Measurements from ENCODE around the gene LSAMP.
"Not testable (repeated sequence)": the region's sequence is repeated elsewhere in the genome, so short reads cannot be mapped to it uniquely, and the experiment has no call there.

The LSAMP gene

DNA sequence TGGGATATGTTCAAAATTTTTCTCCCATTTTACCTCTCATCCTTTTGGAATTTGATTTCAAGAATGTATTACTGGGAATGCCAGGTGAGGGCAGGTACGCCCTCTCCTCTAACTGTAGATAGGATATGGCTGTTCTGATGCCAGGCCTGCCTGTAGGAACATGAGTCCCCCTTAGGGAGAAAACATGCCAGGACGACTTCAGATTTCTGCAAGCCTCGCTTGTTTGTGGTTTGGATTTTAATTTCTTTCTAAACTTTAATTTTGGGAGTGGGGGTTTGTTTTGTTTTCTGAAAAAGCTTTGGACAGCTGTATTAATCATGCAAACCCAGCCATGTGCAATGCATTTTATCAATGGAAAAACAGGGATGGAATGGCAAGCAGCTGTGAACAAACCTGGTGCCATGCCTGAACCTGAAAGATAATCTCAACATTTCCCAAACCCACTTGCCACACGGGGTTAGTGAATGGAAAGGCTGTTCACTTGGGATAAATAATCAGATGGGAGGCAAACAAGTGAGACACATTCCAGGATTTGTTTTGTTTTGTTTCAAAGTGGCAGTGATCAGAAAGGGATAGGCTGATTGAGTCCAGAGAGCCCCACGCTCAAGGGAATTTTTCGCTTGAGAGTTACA is 614.4 kb downstream of the LSAMP start:
- FAIRE-seq (no peak), DNase-seq (ENCODE audit: insufficient read length, low spot score) (no peak)

DNA sequence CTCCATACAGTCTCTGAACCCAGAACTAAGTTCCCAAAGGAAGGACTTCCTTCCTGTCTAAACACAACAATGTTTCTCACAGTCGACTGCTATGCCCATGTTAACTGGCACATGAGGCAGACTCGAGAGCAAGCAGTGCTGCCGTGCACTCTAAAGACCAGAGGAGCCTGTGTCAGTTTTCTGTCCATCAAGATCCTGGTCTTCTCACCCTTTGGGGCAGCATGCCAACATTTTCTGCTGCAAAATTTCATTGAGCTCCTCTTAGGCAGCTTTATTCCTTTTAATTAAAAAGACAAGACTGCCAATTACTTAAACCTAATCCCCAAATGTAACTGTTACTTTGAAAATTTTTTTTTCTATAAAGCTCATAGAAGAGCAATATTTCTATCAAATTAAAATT is 616.9 kb downstream of the LSAMP start:
- DNase-seq (ENCODE audit: insufficient read length, low spot score) (no peak), FAIRE-seq (no peak)

DNA sequence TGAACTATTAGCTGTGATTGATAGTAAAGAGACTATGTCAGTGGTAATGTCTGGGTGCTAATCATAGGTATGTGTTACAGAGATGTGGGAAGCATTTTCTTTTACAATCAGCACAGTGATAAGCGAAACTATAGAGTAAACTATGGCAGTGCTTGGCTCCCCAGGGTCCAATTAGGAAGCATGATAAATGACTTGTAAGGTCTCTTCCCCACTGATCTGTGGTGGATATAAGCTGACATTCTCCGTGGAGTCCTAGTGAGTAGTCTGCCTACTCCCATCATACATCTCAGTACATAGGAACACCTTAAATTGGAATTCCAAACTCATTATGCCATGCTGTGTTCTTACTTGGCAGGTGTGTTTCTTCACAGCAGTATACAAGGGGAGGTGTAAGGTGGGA is 617.8 kb downstream of the LSAMP start:
- FAIRE-seq, result no peak
- no peak for DNase-seq (ENCODE audit: insufficient read length, low spot score)

DNA sequence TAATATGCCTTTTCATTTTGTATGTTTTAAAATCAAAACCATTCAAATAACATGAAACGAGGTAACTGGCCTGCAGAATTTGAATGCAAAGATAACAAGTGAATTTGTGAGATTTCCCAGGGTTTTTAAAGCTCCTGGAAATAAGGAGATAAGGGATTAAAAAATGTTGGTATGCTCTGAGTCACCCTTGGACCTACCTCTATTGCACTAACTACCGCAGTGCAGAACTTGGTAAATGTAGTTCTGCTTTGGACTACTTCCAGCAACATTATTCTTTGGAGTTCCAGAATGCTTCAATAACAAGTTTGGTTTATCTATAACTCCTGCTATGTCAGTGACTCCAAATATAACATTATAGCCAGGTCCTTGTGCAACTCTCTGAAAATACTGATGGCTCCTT is 620.2 kb downstream of the LSAMP start:
- DNase-seq (ENCODE audit: insufficient read length, low spot score) (no peak), FAIRE-seq (no peak)

DNA sequence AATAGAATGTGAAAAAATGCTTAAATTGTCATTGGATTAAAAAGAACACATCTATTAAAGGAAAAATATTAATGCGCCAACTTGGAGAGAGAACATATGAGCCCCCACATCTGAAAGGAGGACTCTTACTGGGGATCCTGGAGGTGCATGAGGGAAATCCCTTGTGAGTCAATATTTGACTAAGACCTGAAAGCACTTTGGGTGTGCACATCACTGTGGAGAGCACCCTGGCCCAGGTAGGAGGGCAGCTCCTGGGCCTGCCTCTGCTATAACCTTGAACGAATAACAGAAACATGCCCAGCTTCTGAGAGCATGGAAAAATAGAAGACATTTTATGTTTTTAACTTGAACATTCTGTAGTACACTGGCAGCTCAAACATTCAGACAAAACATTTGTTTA is 622.2 kb downstream of the LSAMP start:
- FAIRE-seq, result no peak
- DNase-seq (ENCODE audit: insufficient read length, low spot score), result no peak

DNA sequence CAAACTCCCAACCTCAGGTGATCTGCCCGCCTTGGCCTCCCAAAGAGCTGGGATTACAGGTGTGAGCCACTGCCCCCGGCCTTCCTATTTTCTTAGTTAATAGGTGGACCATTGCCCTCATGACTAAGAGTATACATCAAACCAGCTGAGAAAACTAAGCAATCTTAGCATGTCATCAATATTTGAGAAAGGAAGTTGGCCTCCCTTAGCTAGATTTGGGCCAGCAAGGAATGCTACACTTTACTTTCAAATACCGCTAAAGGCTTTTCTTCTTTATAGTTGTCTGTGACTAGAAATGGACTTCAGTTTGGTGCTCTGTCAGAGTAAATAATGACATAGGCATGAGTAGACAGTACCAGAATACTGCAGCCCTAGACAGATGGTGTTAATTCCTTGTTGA is 622.7 kb downstream of the LSAMP start:
- DNase-seq (ENCODE audit: insufficient read length, low spot score), result no peak
- FAIRE-seq, result no peak

DNA sequence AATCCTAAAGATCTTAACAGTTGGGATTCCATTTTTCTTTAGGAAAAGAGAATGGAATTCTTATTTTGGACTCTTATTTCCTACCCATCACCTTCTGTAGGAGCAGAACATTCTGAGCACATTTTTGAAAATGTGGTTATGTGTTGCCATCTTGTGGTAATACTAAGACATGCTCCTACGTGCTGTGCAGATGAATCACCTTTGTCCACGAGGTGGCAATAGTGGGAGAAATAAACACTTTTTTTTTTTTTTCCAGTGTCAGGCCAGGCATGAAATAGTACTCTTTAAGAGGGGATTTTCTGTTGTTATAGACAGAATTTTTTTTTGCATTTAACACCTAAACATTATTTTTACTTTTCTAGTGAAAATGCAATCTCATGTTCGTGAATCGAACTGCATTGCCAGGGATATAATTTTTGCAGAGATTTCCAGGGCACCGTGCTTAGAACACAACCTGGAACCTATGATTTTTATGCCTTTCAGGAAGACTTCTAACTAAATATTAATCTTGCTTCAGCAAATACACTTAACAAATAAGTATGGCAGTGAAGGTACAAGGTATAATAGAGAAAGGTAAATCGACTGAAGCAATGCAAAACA is 625.4 kb downstream of the LSAMP start:
- peak; percentile 35 for DNase-seq (ENCODE audit: insufficient read length, low spot score)
- peak; percentile 99 for FAIRE-seq

DNA sequence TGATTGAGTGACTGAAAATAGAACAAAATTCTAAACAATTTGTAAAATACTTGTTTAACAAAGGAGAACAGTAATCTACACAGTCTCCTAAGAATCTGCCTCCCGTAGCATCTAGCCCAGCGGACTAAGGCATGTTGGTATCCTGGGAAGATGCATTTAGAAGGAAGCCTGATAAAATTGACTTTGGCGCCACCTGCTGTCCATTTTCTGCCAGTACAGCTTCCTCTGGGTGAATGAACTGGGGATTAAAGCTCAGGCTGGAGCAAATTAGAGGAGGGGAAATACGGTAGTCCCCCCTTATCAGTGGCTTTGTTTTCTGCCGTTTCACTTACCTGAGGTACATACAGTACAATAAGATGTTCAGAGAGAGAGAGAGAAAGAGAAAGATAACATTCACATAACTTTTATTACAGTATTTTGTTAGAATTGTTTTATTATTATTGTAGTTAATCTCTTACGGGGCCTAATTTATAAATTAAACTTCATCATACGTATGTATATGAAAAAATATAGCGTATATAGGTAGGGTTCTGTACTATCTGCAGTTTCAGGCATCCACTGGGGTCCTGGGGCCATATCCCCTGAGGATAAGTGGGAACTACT is 630.4 kb downstream of the LSAMP start:
- FAIRE-seq, result peak; percentile 91

DNA sequence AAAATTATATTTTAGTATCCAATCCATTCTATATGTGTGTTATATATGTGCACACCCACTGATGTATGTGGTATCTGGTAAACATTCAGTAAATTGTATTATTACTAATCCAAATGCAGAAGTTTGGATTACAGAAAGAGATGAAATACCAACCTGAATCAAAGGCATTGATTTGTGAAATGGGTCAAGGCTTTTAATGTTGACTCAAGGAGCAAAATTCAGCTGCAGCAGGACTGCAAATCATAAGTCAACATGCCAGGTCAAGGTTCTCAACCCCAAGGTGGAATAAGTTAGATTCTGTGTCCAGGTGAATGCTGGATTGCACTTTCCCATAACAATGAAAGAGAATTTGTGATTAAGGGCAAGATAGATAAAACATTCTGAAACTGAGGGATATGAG is 631.3 kb downstream of the LSAMP start:
- FAIRE-seq, result no peak
- DNase-seq (ENCODE audit: insufficient read length, low spot score), result no peak

More for the DNA sequence above, 630.4 kb downstream of the LSAMP start:
- peak; percentile 41 for DNase-seq (ENCODE audit: insufficient read length, low spot score)

DNA sequence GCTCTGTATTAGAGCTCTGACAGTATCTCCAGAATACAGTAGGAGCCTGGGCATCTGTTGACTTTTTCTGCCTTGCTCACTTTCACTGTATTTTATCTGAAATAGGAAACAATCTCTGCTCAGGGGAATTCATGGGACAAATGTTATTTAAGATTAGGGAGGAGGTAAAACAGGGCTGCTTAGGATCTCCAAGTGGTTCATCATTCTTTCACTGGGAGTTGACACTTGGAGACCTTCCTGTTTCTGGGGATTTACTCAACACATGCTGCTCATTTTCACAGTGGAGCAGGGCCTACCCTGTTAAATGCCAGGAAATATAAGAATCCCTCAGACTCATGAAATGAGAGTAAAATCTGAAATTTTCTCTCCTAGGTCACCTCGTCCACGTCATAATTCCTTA is 636.5 kb downstream of the LSAMP start:
- DNase-seq (ENCODE audit: insufficient read length, low spot score) (no peak), FAIRE-seq (no peak)

DNA sequence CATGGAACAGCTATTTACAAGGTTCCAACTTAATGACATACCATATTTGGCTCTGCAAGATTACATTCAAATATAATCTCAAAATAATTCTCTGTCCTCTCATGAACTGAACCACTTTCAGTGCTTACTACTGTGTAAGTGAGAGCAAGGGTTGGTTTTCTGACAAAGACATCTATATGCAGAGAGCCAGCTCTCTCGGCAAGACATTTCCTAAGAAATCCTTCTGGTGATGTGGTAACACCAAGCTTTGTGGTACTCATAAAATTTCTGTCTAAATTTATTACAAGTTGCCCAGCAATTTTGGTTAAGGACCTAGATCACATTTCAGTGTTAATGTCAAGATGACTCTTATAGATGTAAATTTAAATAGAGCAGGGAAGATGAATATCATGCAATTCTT is 637.0 kb downstream of the LSAMP start:
- DNase-seq (ENCODE audit: insufficient read length, low spot score), result no peak
- FAIRE-seq, result no peak

DNA sequence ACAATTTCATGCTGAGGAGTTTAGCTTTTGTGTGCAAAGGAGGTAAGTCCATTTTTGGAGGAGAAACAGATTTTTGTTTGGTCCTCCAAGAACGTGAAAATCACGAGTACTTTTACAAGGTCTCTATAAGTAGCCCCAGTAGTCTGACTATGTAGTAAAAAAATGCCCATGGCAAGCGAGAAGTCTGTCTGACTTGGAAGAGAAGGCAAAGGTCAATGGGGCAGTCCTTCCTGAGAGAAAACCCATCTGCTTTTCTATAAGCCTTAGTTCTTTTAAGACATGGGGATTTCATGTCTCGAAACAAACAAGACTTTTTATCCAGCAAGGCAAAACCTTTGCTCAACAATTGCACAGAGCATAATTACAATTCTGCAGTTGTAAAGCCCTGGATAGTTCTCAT is 638.8 kb downstream of the LSAMP start:
- FAIRE-seq (no peak), DNase-seq (ENCODE audit: insufficient read length, low spot score) (no peak)

DNA sequence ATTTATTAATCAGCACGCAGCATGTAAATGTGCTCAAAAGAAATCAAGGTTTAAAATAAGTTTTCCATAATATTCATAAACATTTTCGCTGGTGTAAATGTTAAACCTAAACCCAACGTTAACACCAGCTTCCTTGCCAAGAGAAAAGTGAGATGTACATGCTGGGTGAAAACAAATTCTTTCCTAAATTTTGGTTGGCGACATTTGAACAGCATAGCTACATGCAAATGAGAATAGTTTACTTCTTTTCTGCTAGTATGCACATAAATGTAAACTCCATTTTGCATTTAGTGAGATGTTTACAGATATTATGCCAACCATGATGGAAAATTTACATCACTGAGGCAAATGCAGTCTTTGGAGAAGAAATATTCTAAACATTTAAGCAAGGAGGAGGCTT is 639.8 kb downstream of the LSAMP start:
- FAIRE-seq (no peak), DNase-seq (ENCODE audit: insufficient read length, low spot score) (no peak)

DNA sequence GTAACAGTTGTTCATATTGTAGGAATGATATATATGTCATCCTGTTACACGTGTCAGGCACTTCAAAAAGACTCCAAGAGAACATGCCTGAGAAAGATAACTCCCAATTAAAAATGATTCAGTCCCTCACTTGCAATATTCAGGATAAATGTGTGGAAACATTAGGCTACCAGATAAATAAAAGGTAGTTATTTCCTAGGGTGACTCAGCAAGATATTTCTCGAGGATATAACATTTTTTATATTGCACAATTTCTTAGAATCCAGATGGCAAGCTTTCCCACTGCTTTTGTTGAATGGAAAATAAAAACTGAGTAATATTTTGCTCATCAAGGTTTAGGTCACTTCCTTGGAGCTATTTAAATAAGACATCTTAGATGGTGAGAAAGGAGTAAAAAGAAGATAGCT is 640.6 kb downstream of the LSAMP start:
- DNase-seq (ENCODE audit: insufficient read length, low spot score), result no peak
- FAIRE-seq, result no peak

DNA sequence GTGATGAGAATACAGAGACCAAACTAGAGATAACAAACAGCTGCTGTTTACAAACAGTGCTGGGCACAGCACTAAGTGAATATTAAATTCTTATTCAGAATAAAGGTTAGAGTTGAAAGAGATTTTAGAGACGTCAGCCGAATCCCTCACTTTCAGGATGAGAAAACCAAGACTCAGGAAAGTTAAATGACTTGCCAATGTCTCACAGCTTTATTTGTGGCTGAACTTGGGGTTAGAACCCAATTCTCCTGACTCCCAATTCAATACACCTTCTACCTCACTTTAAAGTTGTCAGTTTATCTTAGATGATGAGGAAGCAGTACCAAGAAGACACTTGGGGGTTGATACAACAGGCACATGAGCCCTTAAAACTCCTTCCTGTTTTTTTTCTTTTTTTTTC is 641.1 kb downstream of the LSAMP start:
- no peak for FAIRE-seq
- no peak for DNase-seq (ENCODE audit: insufficient read length, low spot score)

DNA sequence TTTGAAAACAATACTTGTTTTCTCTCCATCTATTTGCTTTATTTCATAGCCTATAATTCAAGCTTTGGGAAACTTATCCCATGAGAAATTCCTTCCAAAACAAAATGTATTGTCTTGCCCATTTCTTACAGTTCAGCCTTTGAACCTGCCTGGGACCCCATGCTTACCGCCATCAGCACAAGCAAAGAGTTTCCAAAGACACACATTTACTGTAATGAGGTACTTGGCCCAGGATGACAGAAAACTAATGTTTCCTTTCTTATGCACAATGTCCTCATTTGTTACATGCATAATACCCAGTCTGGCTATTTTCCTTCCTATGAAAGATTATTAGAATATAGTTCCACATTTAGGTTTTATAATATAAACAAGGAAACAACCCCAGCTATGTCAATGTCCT is 641.6 kb downstream of the LSAMP start:
- no peak for DNase-seq (ENCODE audit: insufficient read length, low spot score)
- FAIRE-seq, result no peak

DNA sequence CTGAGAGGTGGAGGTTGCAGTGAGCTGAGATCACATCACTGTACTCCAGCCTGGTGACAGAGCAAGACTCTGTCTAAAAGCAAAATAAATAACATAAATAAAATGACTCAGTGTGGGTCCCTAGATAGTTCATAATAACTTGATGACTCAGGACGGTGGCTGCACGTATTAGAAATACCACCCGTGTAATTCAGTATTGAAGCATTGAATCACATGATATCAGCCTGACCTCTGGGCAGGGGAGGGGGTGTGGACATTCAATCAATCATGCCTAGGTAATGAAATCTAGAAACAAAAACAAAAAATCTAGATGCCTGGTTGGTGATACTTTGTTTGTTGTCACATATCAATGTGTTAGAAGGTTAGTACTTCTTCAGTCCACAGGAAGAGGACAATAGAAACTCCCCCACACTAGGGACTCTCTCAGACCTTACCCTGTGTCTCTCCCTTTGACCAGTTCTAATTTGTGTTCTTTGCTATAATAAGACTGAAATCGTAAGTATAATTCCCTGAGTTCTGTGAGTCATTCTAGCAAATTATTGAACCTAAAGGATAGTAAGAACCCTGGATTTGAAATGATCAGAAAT is 644.7 kb downstream of the LSAMP start:
- DNase-seq (ENCODE audit: insufficient read length, low spot score), result no peak
- FAIRE-seq, result no peak

DNA sequence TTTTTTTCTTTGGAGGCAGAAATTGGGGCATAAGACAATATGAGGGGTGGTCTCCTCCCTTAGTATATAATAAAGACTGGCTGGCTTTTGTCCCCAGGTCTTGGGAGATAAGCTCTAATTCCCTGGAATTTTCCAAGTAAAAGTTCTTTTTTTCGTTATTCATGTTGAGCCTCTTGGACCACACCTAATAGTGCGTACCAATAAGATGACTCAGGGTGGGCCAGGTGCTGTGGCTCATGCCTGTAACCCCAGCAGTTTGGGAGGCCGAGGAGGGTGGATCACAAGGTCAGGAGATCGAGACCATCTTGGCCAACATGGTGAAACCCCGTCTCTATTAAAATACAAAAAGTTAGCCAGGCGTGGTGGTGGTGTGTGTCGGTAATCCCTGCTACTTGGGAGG is 645.2 kb downstream of the LSAMP start:
- not testable (repeated sequence) for DNase-seq (ENCODE audit: insufficient read length, low spot score); FAIRE-seq

DNA sequence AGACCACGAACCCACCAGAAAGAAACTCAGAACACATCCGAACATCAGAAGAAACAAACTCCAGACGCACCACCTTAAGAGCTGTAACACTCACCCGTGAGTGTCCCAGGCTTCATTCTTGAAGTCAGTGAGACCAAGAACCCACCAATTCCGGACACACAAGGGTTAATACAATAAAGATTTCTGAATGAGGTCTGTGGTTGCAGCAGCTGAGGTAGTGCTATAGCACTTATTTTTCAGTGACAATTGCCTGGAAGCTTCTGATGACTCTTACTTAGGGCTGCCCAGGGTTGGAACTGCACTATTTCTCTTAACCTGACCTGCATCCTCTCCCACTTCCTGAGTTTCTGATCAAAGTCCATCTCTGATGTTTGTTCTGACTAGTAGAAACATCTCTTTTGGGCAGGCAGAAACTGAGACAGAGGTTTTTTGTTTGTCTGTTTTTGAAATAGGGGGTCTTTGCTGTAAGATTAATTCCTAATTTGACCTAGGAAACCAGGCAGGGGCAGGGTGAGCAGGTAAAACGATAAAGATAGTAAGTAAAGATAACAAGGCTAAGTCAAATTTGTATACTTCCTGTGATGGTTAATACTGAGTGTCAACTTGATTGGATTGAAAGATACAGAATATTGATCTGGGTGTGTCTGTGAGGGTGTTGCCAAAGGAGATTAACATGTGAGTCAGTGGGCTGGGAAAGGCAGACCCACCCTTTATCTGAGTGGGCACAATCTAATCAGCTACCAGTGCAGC is 652.9 kb downstream of the LSAMP start:
- DNase-seq (ENCODE audit: insufficient read length, low spot score) (peak; percentile 32), FAIRE-seq (no peak)

DNA sequence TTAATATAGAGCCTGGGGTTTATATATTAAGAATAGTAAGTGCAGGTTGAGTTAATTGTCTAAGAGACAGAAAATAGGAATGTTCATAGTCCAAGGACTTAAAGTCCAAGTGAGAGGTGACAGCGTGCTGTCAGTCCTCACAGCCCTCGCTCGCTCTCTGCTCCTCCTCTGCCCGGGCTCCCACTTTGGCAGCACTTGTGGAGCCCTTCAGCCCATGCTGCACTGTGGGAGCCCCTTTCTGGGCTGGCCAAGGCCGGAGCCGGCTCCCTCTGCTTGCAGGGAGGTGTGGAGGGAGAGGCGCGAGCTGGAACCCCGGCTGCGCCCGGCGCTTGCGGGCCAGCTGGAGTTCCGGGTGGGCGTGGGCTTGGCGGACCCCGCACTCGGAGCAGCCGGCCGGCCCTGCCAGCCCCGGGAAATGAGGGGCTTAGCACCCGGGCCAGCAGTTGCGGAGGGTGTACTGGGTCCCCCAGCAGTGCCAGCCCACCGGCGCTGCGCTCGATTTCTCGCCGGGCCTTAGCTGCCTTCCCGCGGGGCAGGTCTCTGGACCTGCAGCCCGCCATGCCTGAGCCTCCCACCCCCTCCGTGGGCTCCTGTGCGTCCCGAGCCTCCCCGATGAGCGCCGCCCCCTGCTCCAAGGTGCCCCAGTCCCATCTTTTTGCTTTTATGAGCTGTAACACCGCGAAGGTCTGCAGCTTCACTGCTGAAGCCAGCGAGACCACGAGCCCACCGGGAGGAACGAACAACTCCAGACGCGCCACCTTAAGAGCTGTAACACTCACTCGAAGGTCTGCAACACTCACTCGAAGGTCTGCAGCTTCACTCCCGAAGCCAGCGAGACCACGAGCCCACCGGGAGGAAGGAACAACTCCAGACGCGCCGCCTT is 653.8 kb downstream of the LSAMP start:
- not testable (repeated sequence) for DNase-seq (ENCODE audit: insufficient read length, low spot score); FAIRE-seq

Data from GM19239 (cell line).